SIG-M5 (cell line): Measurements from ENCODE around the gene PDE1C.
A peak's percentile ranks its signal among the peaks of the same experiment; 100 is the strongest.

ENCODE experiments used
- DNase-seq: peaks from one replicate; lab custom pipeline; 2025; lab: John Stamatoyannopoulos, UW

Gene PDE1C

GRCh38 chr7:31892099-31892829 is 177.9 kb downstream of the PDE1C start:
- no peak for DNase-seq

DNA sequence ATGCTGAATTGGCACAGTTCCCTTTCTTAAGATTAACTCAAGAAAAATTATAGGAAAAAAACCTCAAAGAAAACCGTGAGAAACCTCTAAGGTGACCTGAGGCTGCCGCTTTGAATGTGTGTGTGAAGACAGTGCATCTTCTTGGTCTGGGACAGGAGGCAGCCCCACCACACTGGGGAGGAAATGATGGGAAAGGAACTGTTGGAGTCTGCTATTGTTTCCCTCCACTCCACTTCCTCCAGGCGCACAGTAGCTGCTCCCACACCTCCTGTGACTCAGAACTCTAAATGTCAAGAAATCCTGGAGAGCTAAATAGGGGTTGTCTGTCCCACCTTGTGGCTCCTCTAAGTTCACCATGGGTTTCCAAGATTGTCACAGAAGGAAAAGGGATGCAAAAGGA is 179.4 kb downstream of the PDE1C start:
- DNase-seq: no peak

DNA sequence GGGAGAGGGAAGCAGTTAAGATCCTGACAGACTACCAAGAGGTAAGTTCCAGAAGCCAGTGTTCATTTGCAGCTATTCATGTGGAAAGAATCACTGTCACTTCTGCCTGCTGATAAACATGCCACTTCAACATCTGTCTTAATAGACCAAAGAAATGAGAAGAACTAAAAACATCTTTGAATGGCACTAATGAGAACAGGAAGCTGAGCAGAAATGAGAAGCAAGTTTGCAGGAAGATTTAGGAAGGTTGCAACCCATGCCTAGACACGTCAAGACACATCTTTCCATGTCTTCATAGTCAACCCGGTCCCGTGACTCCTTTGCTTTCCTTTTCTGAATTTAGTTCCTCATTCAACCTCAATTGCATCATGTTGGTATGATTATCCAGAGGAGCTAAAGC is 180.0 kb downstream of the PDE1C start:
- peak; percentile 39 for DNase-seq

GRCh38 chr7:31887006-31887405 is 183.2 kb downstream of the PDE1C start:
- DNase-seq: no peak

- no peak for DNase-seq
Observed at GRCh38 chr7:31885171-31885570, 185.0 kb downstream of the PDE1C start.

GRCh38 chr7:31883761-31884164 is 186.4 kb downstream of the PDE1C start:
- no peak for DNase-seq

DNA sequence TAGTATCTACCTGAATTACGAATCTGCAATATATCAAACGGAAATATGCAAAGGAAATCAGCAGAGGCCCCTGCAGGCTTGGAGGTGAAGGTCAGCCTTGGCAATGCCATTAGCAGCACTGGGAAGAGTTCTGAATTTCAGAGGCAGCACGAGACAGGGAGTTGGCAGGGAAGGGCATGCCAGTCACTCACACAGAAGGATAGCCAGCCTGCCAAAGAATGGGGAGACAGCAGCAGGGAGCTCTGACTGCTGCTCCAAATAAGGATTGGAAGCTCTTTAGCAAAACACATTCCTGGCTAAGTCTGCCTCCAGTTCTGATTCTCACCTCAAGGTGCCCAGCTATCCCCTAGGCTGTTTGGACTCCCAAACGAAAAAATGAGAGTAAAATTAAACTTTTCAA is 188.0 kb downstream of the PDE1C start:
- DNase-seq: no peak

GRCh38 chr7:31878875-31879274 is 191.3 kb downstream of the PDE1C start:
- no peak for DNase-seq

- DNase-seq: no peak
Observed at GRCh38 chr7:31875424-31875823, 194.8 kb downstream of the PDE1C start.

DNA sequence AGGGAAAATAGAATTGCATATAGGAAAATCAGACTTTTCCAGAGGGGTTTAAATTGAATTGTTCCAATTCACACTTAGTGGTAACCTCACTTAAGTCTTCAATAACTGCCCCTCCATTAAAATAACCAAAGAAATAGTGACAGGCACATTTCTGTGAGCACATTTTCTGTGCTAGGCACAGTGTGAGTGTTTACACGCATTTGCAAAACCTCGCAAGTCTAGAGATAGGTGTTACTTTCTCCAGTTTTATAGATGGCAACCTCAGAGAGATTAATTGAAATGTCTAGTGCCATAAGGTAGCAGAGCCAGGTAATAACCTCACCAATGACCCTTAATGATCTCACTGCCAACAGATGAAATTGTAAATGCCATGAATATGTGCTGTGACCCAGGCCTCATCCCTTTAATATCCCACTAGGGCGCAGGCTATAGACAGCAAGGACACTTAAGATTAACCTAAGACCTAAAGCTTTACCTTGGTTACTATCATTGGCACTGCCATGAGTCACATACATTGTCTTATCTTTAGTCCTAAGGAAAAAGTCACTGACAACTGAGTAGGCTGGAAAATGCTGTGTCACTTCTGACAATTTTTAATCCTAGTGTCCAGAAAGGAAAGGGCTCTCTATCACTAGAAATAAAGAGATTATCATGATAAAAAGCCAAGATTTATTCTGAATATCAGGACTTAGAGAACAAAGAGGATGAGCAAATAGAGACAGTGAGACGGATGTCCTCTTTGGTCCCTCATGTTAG is 195.4 kb downstream of the PDE1C start:
- no peak for DNase-seq

- no peak for DNase-seq
Observed at GRCh38 chr7:31873816-31874597, 196.2 kb downstream of the PDE1C start.

DNA sequence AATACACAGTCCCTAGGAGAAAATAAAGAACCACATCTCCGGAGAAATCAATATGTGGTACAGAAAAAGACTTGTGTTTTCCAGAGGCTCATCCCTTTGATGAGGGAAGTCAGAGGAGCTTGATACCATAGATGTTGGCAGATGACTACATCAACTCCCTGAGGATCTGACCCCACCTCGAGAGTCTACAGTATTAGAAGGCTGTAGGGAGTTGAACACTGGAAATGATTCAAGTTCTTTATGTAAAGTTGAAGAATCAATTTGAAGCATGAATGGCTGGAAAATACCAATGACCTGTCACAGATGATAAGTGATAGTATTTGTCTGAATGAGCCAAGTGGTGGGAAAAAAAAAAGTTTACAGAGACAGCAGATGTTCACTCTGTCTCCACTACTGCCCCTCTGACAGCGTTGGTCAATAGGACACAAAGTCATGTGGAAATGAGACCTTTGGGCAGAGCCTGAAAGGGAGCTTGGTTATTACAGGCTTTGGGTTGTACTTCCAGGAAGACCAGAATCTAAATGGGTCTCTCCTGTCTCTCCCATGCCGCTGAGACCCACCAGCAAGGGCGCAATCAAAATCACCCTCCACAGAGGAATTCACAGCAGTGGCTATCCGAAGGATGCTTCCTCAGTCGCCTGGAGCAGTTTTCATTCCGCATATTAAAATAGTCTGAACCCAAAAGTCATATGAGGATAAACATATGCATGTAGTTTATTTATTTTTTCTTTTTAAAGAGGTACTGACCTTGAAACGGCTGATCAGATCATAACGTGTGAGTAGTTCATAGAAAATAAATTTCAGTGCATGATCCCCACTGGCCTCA is 197.4 kb downstream of the PDE1C start:
- DNase-seq: no peak

DNA sequence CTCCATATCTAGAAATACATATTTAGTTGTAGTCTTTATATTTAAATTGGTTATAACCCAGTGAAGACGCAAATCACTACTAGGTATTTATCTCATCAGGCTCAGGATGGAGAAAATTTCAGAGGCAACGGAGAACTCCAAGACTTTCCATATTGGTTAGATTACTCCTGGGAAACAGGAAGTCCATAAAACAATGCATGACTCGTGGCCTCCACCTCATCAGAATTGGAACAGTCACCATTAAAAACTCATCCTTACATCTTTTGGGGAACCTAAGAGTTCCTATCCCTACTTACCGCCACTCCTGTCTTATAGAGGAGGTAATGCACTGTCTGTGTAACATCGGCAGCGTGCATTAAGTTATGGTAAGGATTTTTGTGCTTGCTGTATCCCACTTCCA is 205.6 kb downstream of the PDE1C start:
- no peak for DNase-seq

- no peak for DNase-seq
Observed at GRCh38 chr7:31860925-31861324, 209.3 kb downstream of the PDE1C start.

DNA sequence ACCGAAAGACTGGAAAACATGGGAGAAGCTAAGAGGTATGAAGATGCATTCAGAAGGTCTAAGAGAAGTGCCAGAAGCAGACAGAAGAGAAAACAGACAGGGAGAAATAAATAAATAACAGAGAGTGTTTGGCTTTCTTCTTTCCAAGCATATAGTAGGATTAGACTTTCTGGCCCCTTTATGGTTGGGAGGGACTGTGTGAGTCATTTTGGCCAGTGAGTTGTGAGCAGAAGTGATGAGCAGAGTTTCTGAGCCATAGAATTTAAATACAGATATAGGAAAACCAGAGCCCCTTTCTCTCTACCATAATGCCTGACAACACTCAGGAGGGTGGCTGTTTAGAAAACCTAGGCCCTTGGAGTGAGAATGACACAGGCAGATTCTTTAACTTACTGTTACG is 212.2 kb downstream of the PDE1C start:
- DNase-seq: no peak

DNA sequence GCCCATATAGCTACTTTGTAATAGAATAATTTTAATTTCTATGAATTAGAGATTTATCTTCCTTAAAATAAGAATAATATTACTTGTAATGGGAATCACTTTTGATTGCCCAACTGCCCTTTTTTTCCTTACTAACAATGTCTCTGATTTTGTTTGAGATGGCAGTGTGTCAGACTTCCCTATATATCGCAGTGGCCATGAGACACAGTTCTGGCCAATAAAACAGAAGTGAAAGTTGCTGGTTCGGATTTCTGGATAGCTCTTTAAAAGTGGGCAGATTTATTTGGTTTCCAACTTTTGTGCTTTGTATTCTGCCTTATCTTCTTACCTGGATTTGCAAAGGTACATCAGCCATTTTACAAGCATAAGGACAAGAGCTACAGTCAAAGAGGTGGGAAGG is 213.0 kb downstream of the PDE1C start:
- DNase-seq: no peak

- no peak for DNase-seq
Observed at GRCh38 chr7:31856337-31856736, 213.9 kb downstream of the PDE1C start.

DNA sequence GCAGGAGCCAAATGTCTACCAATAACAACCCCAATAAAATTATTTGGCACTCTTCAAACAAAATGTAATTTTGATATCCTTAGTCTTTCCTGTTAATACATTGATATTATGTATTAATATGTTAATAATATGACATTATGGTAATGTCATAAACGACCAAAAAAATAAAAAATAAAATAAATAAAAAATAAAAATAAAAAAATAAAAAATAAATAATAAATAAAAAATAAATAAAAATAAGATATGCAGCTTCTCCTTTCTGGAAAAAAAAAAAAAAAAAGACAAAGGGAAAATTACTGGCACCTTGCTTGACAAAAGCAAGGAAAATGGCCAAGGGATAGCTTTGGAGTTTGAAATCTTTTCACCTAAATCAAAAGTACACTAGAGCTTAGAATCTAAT is 214.7 kb downstream of the PDE1C start:
- DNase-seq: no peak

- DNase-seq: no peak
Observed at GRCh38 chr7:31853380-31853779, 216.8 kb downstream of the PDE1C start.

- DNase-seq: no peak
Observed at GRCh38 chr7:31852462-31852861, 217.7 kb downstream of the PDE1C start.

- no peak for DNase-seq
Observed at GRCh38 chr7:31851119-31851518, 219.1 kb downstream of the PDE1C start.

DNA sequence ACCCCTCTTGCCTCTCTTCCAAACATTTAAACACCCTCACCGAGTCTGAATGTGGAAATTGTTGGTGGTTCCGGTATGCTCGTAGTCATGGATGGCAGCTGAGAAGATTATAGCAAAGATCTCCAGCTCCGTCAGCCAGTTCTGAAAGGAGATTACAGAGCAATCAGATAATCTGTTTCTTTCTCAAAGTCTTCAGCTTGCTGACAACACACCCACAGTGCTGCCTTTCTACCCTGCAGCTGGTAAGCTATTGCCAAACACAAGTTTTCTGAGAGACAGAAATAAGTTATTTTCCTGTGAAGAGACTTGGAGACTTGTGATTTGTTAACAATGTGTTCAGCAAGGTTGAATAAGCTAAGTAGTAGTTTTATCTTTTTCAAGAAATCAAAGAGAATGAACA is 219.6 kb downstream of the PDE1C start:
- DNase-seq: no peak
